OCI-LY3 (cell line): ENCODE measurements around the gene CYSLTR1.
A peak's percentile ranks its signal among the peaks of the same experiment; 100 is the strongest.

Source experiments
- H2AFZ ChIP-seq: fragments of 200-600, 300-600 bp; shearing (Covaris generic); 2 replicates; pipeline ENCODE4 v1.6.0; 2014; ENCODE audit warnings: antibody characterized with exemption, low read depth, low read length
- H3K27ac ChIP-seq: fragments of 200-600, 300-600 bp; sonication (generic); 2 replicates; pipeline ENCODE4 v1.5.1; 2014; ENCODE audit warnings: mild to moderate bottlenecking, low read length, moderate library complexity, mixed read lengths
- H3K27me3 ChIP-seq: fragments of 200-600, 300-600 bp; sonication (generic); 2 replicates; pipeline ENCODE4 v1.6.1; 2014; ENCODE audit warnings: low read depth, low read length, mixed read lengths
- H3K36me3 ChIP-seq: fragments of 200-600, 300-600 bp; sonication (generic); replicated peaks from 2 replicates; pipeline ENCODE3; 2014; ENCODE audit warnings: low read depth, low read length, mixed read lengths
- H3K4me1 ChIP-seq: fragments of 300-600, 200-600 bp; sonication (generic); 2 replicates; pipeline ENCODE4 v1.6.1; 2014; ENCODE audit warnings: low read length, mixed read lengths
- H3K4me2 ChIP-seq: fragments of 200-600, 300-600 bp; sonication (generic); 2 replicates; pipeline ENCODE4 v1.6.1; 2014; ENCODE audit warnings: low read length, mixed read lengths
- H3K4me3 ChIP-seq: fragments of 300-600, 200-600 bp; sonication (generic); 2 replicates; pipeline ENCODE4 v1.5.1; 2014; ENCODE audit warnings: antibody characterized with exemption, mild to moderate bottlenecking, low read length, moderate library complexity
- H3K79me2 ChIP-seq: fragments of 300-600, 200-600 bp; shearing (Covaris generic); 2 replicates; pipeline ENCODE4 v1.6.1; 2014; ENCODE audit warnings: mild to moderate bottlenecking, low read length, mixed read lengths
- H3K9ac ChIP-seq: fragments of 300-600, 200-600 bp; shearing (Covaris generic); 2 replicates; pipeline ENCODE4 v1.6.0; 2014; ENCODE audit warnings: mild to moderate bottlenecking, low read length, moderate library complexity
- H3K9me3 ChIP-seq: fragments of 200-600, 300-600 bp; shearing (Covaris generic); 2 replicates; pipeline ENCODE4 v1.6.1; 2014; ENCODE audit warnings: low read length, mixed read lengths; ENCODE audit not compliant: insufficient read depth
- H4K20me1 ChIP-seq: fragments of 200-600, 300-600 bp; sonication (generic); 2 replicates; pipeline ENCODE4 v1.6.1; 2016; ENCODE audit warnings: low read length, mixed read lengths; ENCODE audit not compliant: insufficient read depth
- CTCF ChIP-seq: fragments of 200-600, 300-600 bp; sonication (generic); IDR thresholded peaks from 2 replicates; pipeline ENCODE4 v1.5.1; 2014; ENCODE audit warnings: antibody characterized with exemption, low read length, low read depth
- EZH2phosphoT487 ChIP-seq: fragments of 200-600 bp; shearing (Covaris generic); IDR thresholded peaks from 2 replicates; pipeline ENCODE4 v1.6.1; 2018; ENCODE audit warnings: antibody characterized with exemption, mixed run types, low read depth

The CYSLTR1 gene

GRCh38 chrX:78357342-78358055, 30.1 kb upstream of the CYSLTR1 start:
- Histone ChIP-seq H3K9me3 (no peaks in the 10 kb centered on the region), H2AFZ (no peak overlapping the region), H3K27ac (no peak overlapping the region), H3K36me3 (no peaks in the 10 kb centered on the region), H3K9ac (no peak overlapping the region), H3K79me2 (no peaks in the 10 kb centered on the region), H4K20me1 (no peaks in the 10 kb centered on the region), H3K4me3 (no peak overlapping the region), H3K4me2 (no peak overlapping the region), H3K27me3 (no peaks in the 10 kb centered on the region), H3K4me1 (no peaks in the 10 kb centered on the region)
- no peak for TF ChIP-seq CTCF
- no peak for TF ChIP-seq EZH2phosphoT487

GRCh38 chrX:78333521-78333920, 6.1 kb upstream of the CYSLTR1 start:
- no peak overlapping the region for H2AFZ ChIP-seq
- H3K9ac ChIP-seq = no peak overlapping the region
- no peaks in the 10 kb centered on the region for H4K20me1 ChIP-seq
- TF ChIP-seq CTCF (no peak), EZH2phosphoT487 (no peak)
- H3K36me3 ChIP-seq = no peaks in the 10 kb centered on the region
- no peak overlapping the region for H3K4me2 ChIP-seq
- H3K27ac ChIP-seq = no peak overlapping the region
- peaks cover 47% of the 10 kb centered on the region for H3K4me1 ChIP-seq
- H3K27me3 ChIP-seq = no peaks in the 10 kb centered on the region
- no peaks in the 10 kb centered on the region for H3K9me3 ChIP-seq
- H3K4me3 ChIP-seq = no peak overlapping the region
- no peaks in the 10 kb centered on the region for H3K79me2 ChIP-seq

GRCh38 chrX:78331708-78332107, 4.3 kb upstream of the CYSLTR1 start:
- Histone ChIP-seq H3K27me3 (no peaks in the 10 kb centered on the region), H3K4me1 (peaks cover 63% of the 10 kb centered on the region), H3K9ac (no peak overlapping the region), H3K4me2 (0 out of 2 replicates have a peak overlapping the region, but pooled peaks have one; percentile 57), H3K4me3 (no peak overlapping the region), H3K36me3 (no peaks in the 10 kb centered on the region), H3K27ac (no peak overlapping the region), H4K20me1 (no peaks in the 10 kb centered on the region), H3K9me3 (no peaks in the 10 kb centered on the region), H2AFZ (no peak overlapping the region), H3K79me2 (no peaks in the 10 kb centered on the region)
- TF ChIP-seq EZH2phosphoT487 (no peak), CTCF (no peak)

GRCh38 chrX:78330540-78330939, 3.1 kb upstream of the CYSLTR1 start:
- Histone ChIP-seq H3K36me3 (no peaks in the 10 kb centered on the region), H3K27ac (peak overlapping the region; percentile 33; the same call in 1 of the 2 replicates), H3K27me3 (no peaks in the 10 kb centered on the region), H3K79me2 (no peaks in the 10 kb centered on the region), H3K4me2 (peak overlapping the region; percentile 57), H3K9ac (peak overlapping the region; percentile 27; the same call in 1 of the 2 replicates), H4K20me1 (no peaks in the 10 kb centered on the region), H2AFZ (no peak overlapping the region), H3K4me3 (peak overlapping the region; percentile 15; the same call in 1 of the 2 replicates), H3K9me3 (no peaks in the 10 kb centered on the region), H3K4me1 (peaks cover 75% of the 10 kb centered on the region)
- TF ChIP-seq EZH2phosphoT487 (no peak), CTCF (no peak)
